Measurements from ENCODE around the gene NT5DC2. TPM values are rescaled to one million over a fixed set of nuclear protein-coding genes. Genes with fewer than 3 reads are reported as not detected.

NT5DC2 gene
- total and polyA plus RNA-seq, 10 of the 15 experiments (the other 5 are each of a cell fraction or from before 2014, with no cell fraction given): 21.6 to 135 (median 66.8) TPM

GRCh38 chr3:52533623-52534280 lies at the start of gene NT5DC2 (continued):
- no peak for TF ChIP-seq JUND (IDR thresholded peaks at IDR 0.05; ENCODE audit: low read depth, low read length)
- TF ChIP-seq ZNF384 (IDR thresholded peaks at IDR 0.05; ENCODE audit: borderline replicate concordance, low read depth, low read length): no peak
- no peak for TF ChIP-seq FOXK2 (IDR thresholded peaks at IDR 0.05)
- TF ChIP-seq BCL11A (IDR thresholded peaks at IDR 0.05; ENCODE audit: low read depth, low read length): no peak
- TF ChIP-seq NFYA (IDR thresholded peaks at IDR 0.05; ENCODE audit: borderline replicate concordance, low read depth, low read length): no peak
- TF ChIP-seq, protein P1, sequence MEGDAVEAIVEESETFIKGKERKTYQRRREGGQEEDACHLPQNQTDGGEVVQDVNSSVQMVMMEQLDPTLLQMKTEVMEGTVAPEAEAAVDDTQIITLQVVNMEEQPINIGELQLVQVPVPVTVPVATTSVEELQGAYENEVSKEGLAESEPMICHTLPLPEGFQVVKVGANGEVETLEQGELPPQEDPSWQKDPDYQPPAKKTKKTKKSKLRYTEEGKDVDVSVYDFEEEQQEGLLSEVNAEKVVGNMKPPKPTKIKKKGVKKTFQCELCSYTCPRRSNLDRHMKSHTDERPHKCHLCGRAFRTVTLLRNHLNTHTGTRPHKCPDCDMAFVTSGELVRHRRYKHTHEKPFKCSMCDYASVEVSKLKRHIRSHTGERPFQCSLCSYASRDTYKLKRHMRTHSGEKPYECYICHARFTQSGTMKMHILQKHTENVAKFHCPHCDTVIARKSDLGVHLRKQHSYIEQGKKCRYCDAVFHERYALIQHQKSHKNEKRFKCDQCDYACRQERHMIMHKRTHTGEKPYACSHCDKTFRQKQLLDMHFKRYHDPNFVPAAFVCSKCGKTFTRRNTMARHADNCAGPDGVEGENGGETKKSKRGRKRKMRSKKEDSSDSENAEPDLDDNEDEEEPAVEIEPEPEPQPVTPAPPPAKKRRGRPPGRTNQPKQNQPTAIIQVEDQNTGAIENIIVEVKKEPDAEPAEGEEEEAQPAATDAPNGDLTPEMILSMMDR (IDR thresholded peaks at IDR 0.05 in 2 of 3, conservative IDR thresholded peaks at IDR 0.05 in 1 of 3; ENCODE audit: control insufficient read depth in 2 of 3, extremely low read depth in 1 of 3, insufficient read depth in 1 of 3, low read depth in 3 of 3, low read length in 3 of 3): peak in 1 of 3 experiments; percentile 29; a peak in 2 of 6 replicates
- no peak for TF ChIP-seq ATF3 (IDR thresholded peaks at IDR 0.05; ENCODE audit: borderline replicate concordance, extremely low read depth, low read depth, low read length)
- peak in 1 of 2 experiments; percentile 33; a peak in 1 of 4 replicates for TF ChIP-seq BHLHE40 (IDR thresholded peaks at IDR 0.05; ENCODE audit: borderline replicate concordance in 1 of 2, low read depth in 2 of 2, low read length in 1 of 2)
- no peak for TF ChIP-seq SREBF2 (IDR thresholded peaks at IDR 0.05; ENCODE audit: low read length)
- TF ChIP-seq SPI1 (IDR thresholded peaks at IDR 0.05; ENCODE audit: borderline replicate concordance, insufficient read depth, low read depth, low read length): no peak
- no peak for TF ChIP-seq HDAC2 (IDR thresholded peaks at IDR 0.05)
- TF ChIP-seq EGR1 (IDR thresholded peaks at IDR 0.05; ENCODE audit: borderline replicate concordance in 1 of 2, low read depth in 2 of 2, low read length in 2 of 2): 0 out of 3 replicates have a peak, but pooled peaks of 1 of the 2 experiments have one; percentile 37
- TF ChIP-seq, protein P2, sequence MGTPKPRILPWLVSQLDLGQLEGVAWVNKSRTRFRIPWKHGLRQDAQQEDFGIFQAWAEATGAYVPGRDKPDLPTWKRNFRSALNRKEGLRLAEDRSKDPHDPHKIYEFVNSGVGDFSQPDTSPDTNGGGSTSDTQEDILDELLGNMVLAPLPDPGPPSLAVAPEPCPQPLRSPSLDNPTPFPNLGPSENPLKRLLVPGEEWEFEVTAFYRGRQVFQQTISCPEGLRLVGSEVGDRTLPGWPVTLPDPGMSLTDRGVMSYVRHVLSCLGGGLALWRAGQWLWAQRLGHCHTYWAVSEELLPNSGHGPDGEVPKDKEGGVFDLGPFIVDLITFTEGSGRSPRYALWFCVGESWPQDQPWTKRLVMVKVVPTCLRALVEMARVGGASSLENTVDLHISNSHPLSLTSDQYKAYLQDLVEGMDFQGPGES (IDR thresholded peaks at IDR 0.05): no peak
- TF ChIP-seq ZBTB11 (CRISPR knock-in tag; IDR thresholded peaks at IDR 0.05): no peak
- TF ChIP-seq, protein P3, sequence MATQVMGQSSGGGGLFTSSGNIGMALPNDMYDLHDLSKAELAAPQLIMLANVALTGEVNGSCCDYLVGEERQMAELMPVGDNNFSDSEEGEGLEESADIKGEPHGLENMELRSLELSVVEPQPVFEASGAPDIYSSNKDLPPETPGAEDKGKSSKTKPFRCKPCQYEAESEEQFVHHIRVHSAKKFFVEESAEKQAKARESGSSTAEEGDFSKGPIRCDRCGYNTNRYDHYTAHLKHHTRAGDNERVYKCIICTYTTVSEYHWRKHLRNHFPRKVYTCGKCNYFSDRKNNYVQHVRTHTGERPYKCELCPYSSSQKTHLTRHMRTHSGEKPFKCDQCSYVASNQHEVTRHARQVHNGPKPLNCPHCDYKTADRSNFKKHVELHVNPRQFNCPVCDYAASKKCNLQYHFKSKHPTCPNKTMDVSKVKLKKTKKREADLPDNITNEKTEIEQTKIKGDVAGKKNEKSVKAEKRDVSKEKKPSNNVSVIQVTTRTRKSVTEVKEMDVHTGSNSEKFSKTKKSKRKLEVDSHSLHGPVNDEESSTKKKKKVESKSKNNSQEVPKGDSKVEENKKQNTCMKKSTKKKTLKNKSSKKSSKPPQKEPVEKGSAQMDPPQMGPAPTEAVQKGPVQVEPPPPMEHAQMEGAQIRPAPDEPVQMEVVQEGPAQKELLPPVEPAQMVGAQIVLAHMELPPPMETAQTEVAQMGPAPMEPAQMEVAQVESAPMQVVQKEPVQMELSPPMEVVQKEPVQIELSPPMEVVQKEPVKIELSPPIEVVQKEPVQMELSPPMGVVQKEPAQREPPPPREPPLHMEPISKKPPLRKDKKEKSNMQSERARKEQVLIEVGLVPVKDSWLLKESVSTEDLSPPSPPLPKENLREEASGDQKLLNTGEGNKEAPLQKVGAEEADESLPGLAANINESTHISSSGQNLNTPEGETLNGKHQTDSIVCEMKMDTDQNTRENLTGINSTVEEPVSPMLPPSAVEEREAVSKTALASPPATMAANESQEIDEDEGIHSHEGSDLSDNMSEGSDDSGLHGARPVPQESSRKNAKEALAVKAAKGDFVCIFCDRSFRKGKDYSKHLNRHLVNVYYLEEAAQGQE (IDR thresholded peaks at IDR 0.05; ENCODE audit: low read depth, low read length): no peak
- TF ChIP-seq ATF7 (IDR thresholded peaks at IDR 0.05; ENCODE audit: low read depth): no peak
- TF ChIP-seq ZBED1 (IDR thresholded peaks at IDR 0.05; ENCODE audit: borderline replicate concordance): no peak
- no peak for TF ChIP-seq TBL1XR1 (IDR thresholded peaks at IDR 0.05; ENCODE audit: low read depth, low read length)
